ENCODE results near the gene RAF1.

RAF1 gene

DNA sequence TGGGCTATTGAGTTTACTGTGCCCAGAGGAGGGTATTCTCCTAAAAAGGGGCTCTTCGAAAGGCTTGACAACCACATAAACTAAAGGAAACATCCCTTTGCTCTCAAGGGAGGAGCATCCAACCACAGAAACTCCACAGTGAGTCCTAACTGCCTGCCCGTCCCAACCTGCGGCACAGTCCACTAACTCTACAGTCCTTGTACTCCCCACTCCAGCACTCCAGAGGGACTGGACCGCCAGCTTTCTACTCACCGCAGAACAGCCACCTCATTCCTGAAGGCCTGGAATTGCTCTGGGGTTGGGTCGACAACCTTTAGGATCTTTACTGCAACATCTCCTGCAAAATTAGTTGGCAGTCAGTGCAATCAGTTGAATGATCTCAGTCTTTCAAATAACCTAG is 72.5 kb downstream of the RAF1 start:
- no peak for DNase-seq (ENCODE audit: low spot score)

- no peak for DNase-seq (ENCODE audit: low spot score)
Measured at GRCh38 chr3:12590096-12590495, 73.8 kb downstream of the RAF1 start.

DNA sequence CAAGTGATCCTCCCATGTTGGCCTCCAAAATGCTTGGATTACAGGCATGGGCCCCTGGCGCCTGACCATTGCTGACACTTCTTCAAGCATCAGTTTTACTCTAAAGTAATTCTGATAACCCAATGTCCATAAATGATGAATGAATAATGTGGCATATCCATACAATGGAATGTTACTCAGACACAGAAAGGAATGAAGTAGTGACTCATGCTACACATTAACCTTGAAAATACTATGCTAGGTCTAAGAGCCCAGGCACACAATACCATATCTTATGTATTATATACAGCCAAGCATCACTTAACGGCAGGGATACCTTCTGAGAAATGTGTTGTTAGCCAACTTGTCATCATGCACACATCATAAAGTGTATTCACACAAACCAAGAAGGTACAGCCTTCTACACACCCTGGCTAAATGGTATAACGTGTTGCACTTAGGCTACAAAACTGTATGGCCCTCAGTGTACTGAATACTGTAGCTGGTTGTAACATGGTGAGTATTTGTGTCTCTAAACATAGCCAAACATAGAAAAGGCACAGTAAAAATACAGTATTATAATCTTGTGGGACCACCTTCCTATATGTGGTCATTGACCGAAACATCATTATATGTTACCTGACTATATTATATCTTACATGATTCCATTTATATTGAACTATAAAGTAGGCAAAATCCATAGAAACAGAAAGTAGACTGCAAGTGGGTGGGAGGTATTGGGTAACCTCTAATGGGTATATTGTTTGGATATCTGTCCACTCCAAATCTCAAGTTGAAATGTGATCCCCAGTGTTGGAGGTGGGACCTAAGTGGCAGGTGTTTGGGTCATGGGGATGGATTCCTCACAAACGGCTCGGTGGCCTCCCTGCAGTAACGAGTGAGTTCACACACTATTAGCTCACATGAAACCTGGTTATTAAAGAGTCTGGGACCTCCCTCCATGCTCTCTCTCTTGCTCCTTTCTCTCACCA is 75.6 kb downstream of the RAF1 start:
- no peak for DNase-seq (ENCODE audit: low spot score)

GRCh38 chr3:12586403-12586802 is 77.5 kb downstream of the RAF1 start:
- no peak for DNase-seq (ENCODE audit: low spot score)

GRCh38 chr3:12585970-12586369 is 77.9 kb downstream of the RAF1 start:
- DNase-seq (ENCODE audit: low spot score): no peak

- DNase-seq (ENCODE audit: low spot score): no peak
Measured at GRCh38 chr3:12585181-12585580, 78.7 kb downstream of the RAF1 start.

DNA sequence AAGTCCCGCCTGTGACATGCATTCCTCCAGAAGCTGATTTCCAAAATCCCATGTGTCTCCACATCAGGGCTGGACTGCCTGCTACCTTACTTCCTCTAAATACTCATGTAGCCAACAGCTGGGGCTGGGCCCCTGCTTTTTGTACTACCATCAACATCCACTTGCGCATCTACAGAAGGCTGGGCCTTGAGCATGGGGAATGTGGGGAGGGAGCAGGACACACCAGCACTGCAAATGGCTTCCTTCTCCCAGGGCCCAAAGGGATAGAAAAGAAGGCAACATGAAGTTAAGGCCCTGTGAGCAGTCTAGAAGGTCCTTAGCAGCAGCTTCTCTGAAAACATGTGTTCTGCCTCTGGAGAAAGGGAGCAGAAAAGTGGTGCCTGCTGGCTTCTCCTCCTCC is 79.8 kb downstream of the RAF1 start:
- no peak for DNase-seq (ENCODE audit: low spot score)

DNA sequence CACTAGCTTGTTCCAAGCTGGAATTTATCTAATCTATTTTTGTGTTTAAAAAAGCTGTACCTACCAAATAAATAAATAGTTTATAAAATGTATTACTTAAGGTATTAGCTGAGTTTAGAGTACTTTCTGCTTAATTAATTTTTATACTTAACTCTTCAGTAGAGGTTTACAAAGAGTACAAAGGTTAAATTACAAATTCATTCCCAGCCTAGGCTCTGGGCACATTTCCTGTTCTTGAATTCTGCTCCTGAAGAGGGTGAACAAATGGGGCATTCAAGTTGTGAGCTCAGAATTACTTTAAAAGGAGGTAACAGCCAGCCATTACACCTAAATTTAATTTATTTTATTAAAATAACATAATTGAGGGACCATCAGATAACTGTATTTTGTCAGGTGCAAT is 80.6 kb downstream of the RAF1 start:
- DNase-seq (ENCODE audit: low spot score): no peak

DNA sequence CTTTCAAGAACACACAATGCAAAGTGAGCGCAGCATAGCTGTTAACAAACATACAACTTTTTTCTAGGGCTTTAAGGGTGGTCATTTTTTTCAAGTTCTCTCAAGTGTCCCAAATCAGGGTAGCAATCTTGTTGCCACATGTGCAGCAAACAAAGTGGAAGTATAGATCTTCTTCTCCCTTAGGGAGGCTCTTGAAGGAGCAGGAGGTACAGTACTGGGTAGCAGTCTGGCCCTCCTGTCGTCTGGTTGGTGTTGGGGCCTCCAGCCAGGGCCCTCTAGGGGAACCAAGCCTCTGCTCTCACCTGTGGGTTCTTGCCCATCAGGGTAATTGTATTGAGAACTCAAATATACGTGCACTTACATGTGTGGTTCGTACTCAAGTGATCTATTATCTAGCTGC is 81.2 kb downstream of the RAF1 start:
- no peak for DNase-seq (ENCODE audit: low spot score)

- no peak for DNase-seq (ENCODE audit: low spot score)
Measured at GRCh38 chr3:12579905-12580304, 84.0 kb downstream of the RAF1 start.

DNA sequence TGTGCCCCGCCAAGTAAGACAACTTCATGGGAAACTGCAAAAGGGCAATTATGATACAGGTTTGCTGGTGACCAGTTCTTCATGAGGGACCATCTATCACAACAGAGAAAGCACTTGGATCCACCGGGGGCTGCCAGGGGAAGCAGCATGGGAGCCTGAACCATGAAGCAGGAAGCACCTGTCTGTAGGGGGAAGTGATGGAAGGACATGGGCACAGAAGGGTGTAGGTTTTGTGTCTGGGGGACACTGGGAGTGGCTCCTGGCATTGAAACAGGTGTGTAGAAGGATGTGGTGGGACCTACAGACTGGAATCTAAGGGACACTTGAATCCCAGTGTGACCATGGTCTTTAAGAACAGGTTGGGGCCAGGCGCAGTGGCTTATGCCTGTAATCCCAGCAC is 84.5 kb downstream of the RAF1 start:
- DNase-seq (ENCODE audit: low spot score): no peak

GRCh38 chr3:12578742-12579141 is 85.2 kb downstream of the RAF1 start:
- DNase-seq (ENCODE audit: low spot score): no peak

- DNase-seq (ENCODE audit: low spot score): no peak
Measured at GRCh38 chr3:12577379-12577778, 86.5 kb downstream of the RAF1 start.

DNA sequence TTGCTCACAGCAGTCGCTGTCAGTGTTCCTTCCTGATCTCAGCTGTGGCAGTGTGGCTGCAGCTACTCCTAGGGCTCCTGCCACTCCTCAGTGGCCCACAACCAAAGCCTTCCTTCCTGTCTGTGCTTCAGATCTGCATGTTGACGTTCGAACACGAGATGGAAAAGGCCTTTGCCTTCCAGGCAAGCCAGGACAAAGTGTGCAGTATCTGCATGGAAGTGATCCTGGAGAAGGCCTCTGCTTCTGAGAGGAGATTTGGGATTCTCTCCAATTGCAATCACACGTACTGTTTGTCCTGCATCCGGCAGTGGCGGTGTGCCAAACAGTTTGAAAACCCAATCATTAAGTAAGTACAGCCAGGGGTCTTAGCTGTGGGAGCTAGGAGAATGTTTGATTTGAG is 89.3 kb downstream of the RAF1 start:
- DNase-seq (ENCODE audit: low spot score): no peak

DNA sequence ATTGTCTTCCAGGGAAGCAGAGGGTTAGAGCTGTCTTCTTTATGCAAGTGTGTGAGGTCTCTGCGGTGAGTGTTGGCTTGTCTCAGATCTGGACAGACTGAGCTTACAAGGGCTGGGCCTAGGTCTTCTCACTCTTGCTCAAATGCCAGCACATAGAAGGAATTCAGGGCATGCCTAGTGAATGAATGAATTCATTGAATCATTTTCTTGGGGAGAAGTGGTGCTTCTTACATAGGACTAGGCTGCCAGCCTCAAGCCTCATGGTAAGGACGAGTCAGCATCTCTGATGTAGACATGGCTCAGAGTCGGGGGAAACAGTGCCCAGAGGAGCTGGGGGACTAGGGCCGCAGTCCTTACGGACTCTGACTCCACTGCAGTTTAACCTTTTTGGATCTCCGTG is 89.8 kb downstream of the RAF1 start:
- no peak for DNase-seq (ENCODE audit: low spot score)

DNA sequence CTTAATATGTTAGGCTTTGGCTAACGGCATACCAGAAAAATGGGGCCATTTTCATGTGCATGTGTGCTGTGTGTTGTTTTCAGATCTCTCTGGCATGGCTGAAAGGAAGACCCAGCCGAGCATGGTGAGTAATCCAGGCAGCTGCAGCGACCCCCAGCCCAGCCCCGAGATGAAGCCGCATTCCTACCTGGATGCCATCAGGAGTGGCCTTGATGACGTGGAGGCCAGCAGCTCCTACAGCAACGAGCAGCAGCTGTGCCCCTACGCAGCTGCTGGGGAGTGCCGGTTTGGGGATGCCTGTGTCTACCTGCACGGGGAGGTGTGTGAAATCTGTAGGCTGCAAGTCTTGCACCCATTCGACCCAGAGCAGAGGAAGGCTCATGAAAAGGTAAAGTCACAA is 91.9 kb downstream of the RAF1 start:
- no peak for DNase-seq (ENCODE audit: low spot score)

GRCh38 chr3:12569836-12570235 is 94.1 kb downstream of the RAF1 start:
- no peak for DNase-seq (ENCODE audit: low spot score)

DNA sequence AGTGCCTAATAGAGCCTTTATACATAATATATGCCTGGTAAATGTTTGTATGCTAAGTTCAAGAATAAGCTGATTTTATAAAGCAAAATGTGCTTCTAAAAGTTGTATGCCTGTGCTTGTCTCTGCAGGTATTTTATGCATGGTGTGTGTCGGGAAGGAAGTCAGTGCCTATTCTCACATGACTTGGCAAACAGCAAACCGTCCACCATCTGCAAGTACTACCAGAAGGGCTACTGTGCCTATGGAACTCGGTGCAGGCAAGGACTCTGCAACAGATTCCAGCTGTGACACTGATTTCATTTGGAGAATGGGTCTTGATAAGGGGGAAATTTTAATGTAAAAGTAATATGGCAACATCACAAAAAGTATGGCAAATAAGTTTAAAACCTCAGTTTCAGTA is 95.2 kb downstream of the RAF1 start:
- DNase-seq (ENCODE audit: low spot score): no peak

DNA sequence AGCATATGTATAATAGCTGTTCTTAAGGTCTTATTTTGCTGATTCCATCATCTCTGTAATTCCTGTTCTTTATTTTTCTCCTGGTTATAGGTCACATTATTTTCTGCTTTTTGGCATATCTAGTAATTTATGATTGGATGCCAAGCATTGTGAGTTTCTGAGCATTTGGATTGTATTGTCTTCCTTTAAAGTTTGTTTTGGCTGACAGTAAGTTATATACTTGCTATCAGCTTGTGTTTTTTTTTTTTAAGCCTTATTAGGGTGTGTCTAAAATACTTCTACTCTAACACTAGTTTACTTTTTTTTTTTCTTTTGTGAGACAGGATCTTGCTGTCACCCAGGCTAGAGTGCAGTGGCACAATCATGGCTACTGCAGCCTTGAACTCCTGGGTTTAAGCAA is 96.9 kb downstream of the RAF1 start:
- DNase-seq (ENCODE audit: low spot score): no peak

DNA sequence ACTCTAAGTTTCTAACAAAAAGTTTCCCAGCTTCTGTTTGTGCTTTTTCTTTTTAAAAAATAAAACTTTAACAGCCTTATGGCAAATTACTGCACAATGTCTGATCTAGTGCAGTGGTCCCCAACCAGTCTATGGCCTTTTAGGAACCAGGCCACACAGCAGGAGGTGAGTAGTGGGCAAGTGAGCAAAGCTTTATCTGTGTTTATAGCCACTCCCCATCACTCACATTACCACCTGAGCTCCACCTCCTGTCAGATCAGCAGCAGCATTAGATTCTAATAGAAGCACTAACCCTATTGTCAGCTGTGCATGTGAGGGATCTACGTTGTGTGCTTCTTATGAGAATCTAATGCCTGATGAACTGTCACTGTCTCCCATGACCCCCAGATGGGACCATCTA is 101.5 kb downstream of the RAF1 start:
- DNase-seq (ENCODE audit: low spot score): no peak

DNA sequence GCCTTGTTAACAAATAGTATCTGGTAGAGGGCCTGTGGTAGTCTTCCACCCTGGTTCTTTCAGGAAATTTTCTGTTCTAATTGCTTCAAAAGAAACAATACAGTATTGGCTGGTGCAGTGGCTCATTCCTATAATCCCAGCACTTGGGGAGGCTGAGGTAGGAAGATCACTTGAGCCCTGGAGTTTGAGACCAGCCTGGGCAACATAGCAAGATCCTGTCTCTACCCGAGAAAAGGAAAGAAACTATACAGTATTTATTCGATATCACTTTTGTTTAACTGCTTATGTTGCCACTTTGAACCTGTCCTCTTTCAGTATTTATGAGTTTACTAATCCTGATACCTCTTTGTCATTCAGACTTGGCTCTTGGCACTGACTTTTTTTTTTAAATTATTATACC is 102.5 kb downstream of the RAF1 start:
- DNase-seq (ENCODE audit: low spot score): no peak

DNA sequence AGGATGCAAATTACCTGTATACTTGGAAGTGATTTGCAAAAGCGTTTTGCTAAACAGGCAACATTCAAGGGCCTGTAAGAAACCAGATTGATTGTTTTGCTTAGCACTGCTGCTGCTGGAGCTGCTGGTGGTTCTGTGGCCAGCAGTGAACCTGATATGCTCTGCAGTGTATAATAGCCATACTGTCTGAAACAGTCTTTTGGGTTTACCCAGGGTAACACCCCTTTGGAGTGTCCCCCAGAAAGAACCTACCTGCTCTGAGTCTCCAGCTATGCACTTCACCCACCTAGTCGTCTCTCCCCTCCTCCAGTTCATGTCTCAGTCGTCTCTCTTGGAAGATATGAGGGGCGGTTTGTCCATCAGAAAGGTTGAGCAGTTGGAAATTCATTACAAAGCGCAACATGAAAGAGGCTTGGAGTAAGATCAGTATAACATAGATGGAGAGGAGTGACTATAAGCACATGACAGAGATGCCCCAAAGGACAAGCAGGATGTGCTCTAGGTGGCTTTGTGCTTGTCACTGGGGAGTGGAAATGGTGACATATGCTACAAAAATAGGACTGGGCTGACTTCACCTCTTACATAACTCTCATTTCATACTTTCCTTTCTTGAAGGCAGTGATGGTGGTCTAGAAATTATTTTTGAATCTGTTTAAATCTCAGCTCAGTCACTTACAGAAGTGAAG is 103.3 kb downstream of the RAF1 start:
- DNase-seq (ENCODE audit: low spot score): no peak

DNA sequence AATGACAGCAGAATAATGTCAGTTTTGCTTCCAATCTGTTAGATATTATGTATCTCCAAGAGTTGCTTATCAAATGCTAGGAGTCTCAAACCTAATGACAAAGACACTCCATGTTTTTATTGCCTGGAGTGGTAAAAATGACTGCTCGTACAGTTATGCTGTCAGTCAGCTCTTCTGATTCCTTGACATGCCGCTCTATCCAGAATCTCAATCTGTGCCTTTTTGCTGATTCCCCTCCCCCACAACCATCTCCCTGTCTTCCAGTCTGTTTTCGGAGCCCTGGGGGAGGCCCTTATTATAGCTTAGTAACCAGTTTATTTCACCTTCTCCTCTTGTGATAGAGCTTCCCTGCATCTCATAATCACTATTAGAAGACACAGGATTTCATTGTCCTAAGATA is 104.4 kb downstream of the RAF1 start:
- no peak for DNase-seq (ENCODE audit: low spot score)

- DNase-seq (ENCODE audit: low spot score): no peak
Measured at GRCh38 chr3:12558706-12559105, 105.2 kb downstream of the RAF1 start.

All from iPS-NIHi11 (cell line).